Body of pancreas (tissue), 4 donors: Measurements from ENCODE around the gene YWHAQ.

Experiments used
- CTCF ChIP-seq, 7 experiments: fragments of 450-650 bp in 4 of 7; fragments of 200-600 bp in 3 of 7; sonication (generic) in 3 of 7; IDR thresholded peaks; one replicate each; pipeline ENCODE4 v1.5.1; 2016 to 2019; ENCODE audit warnings: antibody characterized with exemption in 7 of 7
- POLR2A ChIP-seq, 3 donors: fragments of 450-650 bp; IDR thresholded peaks; one replicate each; pipeline ENCODE4 v1.6.1; 2016; ENCODE audit warnings: antibody characterized with exemption in 3 of 3, mild to moderate bottlenecking in 2 of 3

- no peak for TF ChIP-seq CTCF (IDR thresholded peaks at IDR 0.05)
- TF ChIP-seq POLR2A (IDR thresholded peaks at IDR 0.05) = no peak
Measured at GRCh38 chr2:9613291-9613690, 17.5 kb downstream of the YWHAQ start.
